ENCODE measurements around the gene PDP2.

The PDP2 gene

DNA sequence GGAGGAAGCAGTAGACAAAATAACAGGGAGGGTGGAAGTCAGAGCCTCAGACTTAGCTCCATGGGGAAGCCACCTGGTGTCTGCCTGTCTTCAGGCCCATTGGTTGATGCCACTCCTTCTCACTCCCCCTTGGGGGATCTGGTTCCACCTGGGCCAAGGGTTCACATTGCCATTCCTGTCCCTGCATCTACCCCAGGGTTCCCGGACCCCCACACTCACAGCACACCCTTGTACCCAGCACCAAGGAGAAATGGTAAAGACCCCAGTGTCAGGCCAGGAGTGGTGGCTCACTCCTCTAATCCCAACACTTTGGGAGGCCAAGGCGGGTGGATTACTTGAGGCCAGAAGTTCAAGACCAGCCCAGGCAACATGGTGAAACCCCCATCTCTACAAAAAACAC is 37.1 kb upstream of the PDP2 start:
- Histone ChIP-seq H4K20me1 (ENCODE audit: insufficient read depth, low read length, poor library complexity, severe bottlenecking) (no peaks in the 10 kb centered on the region), H3K4me1 (ENCODE audit: insufficient read depth, low read length, poor library complexity, severe bottlenecking) (no peaks in the 10 kb centered on the region), H2AFZ (ENCODE audit: low read length) (no peak overlapping the region), H3K27me3 (ENCODE audit: insufficient read depth, low read length, poor library complexity, severe bottlenecking) (no peaks in the 10 kb centered on the region), H3K4me2 (ENCODE audit: low read depth, low read length, poor library complexity, severe bottlenecking) (no peak overlapping the region), H3K9ac (ENCODE audit: low read depth, low read length, poor library complexity, severe bottlenecking) (no peak overlapping the region), H3K9me3 (ENCODE audit: insufficient read depth, low read depth, low read length) (no peaks in the 10 kb centered on the region), H3K36me3 (ENCODE audit: insufficient read depth, low read length) (no peaks in the 10 kb centered on the region), H3K9me2 (replicated peaks; ENCODE audit: low read depth, low read length) (no peaks in the 10 kb centered on the region), H3K79me2 (ENCODE audit: insufficient read depth, low read length) (no peaks in the 10 kb centered on the region), H3K4me3 (ENCODE audit: low read length, poor library complexity, severe bottlenecking) (no peak overlapping the region), H3F3A (ENCODE audit: low read depth) (no peaks in the 10 kb centered on the region)
- TF ChIP-seq, protein P1, sequence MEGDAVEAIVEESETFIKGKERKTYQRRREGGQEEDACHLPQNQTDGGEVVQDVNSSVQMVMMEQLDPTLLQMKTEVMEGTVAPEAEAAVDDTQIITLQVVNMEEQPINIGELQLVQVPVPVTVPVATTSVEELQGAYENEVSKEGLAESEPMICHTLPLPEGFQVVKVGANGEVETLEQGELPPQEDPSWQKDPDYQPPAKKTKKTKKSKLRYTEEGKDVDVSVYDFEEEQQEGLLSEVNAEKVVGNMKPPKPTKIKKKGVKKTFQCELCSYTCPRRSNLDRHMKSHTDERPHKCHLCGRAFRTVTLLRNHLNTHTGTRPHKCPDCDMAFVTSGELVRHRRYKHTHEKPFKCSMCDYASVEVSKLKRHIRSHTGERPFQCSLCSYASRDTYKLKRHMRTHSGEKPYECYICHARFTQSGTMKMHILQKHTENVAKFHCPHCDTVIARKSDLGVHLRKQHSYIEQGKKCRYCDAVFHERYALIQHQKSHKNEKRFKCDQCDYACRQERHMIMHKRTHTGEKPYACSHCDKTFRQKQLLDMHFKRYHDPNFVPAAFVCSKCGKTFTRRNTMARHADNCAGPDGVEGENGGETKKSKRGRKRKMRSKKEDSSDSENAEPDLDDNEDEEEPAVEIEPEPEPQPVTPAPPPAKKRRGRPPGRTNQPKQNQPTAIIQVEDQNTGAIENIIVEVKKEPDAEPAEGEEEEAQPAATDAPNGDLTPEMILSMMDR (conservative IDR thresholded peaks at IDR 0.05; ENCODE audit: low read length) = no peak
- TF ChIP-seq EZH2phosphoT487 (IDR thresholded peaks at IDR 0.05; ENCODE audit: borderline replicate concordance) = no peak

DNA sequence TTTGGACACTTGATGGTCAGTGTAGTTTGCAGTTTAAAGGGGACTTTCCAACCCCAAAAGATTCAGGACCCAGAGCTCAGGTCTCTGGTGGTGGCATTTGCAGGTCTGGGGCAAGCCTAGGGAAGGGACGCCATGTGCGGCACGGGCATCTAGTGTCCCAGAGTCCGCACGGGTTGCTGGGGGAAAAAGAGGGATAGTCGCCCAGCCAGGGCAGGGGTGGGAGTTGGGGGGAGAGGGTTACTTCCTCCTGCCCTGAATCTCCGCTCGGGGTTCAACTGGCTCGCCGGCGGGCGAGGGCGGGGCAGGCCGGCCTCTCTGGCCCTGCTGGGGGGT is 36.3 kb upstream of the PDP2 start:
- no peaks in the 10 kb centered on the region for H3K27me3 ChIP-seq (ENCODE audit: insufficient read depth, low read length, poor library complexity, severe bottlenecking)
- TF ChIP-seq, protein P1 (conservative IDR thresholded peaks at IDR 0.05; ENCODE audit: low read length) = no peak
- TF ChIP-seq EZH2phosphoT487 (IDR thresholded peaks at IDR 0.05; ENCODE audit: borderline replicate concordance) = no peak
- no peak overlapping the region for H3K9ac ChIP-seq (ENCODE audit: low read depth, low read length, poor library complexity, severe bottlenecking)
- no peaks in the 10 kb centered on the region for H4K20me1 ChIP-seq (ENCODE audit: insufficient read depth, low read length, poor library complexity, severe bottlenecking)
- no peaks in the 10 kb centered on the region for H3K4me1 ChIP-seq (ENCODE audit: insufficient read depth, low read length, poor library complexity, severe bottlenecking)
- H3K4me2 ChIP-seq (ENCODE audit: low read depth, low read length, poor library complexity, severe bottlenecking) = no peak overlapping the region
- H2AFZ ChIP-seq (ENCODE audit: low read length) = no peak overlapping the region
- no peaks in the 10 kb centered on the region for H3K79me2 ChIP-seq (ENCODE audit: insufficient read depth, low read length)
- H3K36me3 ChIP-seq (ENCODE audit: insufficient read depth, low read length) = no peaks in the 10 kb centered on the region
- no peaks in the 10 kb centered on the region for H3F3A ChIP-seq (ENCODE audit: low read depth)
- H3K9me3 ChIP-seq (ENCODE audit: insufficient read depth, low read depth, low read length) = no peaks in the 10 kb centered on the region
- H3K4me3 ChIP-seq (ENCODE audit: low read length, poor library complexity, severe bottlenecking) = no peak overlapping the region
- H3K9me2 ChIP-seq (replicated peaks; ENCODE audit: low read depth, low read length) = no peaks in the 10 kb centered on the region

GRCh38 chr16:66844342-66845079 is 35.8 kb upstream of the PDP2 start, which contains the start of gene CA7:
TSS of gene CA7 (plus strand) at chr16:66844414. CDS start at chr16:66844488, 74 bp downstream.
- no peak for TF ChIP-seq EZH2phosphoT487 (IDR thresholded peaks at IDR 0.05; ENCODE audit: borderline replicate concordance)
- TF ChIP-seq, protein P1 (conservative IDR thresholded peaks at IDR 0.05; ENCODE audit: low read length) = no peak
- Histone ChIP-seq H3K4me2 (ENCODE audit: low read depth, low read length, poor library complexity, severe bottlenecking) (no peak within 1 kb of the TSS), H3K79me2 (ENCODE audit: insufficient read depth, low read length) (no peaks in the 10 kb centered on the region), H3K4me1 (ENCODE audit: insufficient read depth, low read length, poor library complexity, severe bottlenecking) (no peaks in the 10 kb centered on the region), H2AFZ (ENCODE audit: low read length) (no peak within 1 kb of the TSS), H4K20me1 (ENCODE audit: insufficient read depth, low read length, poor library complexity, severe bottlenecking) (no peaks in the 10 kb centered on the region), H3K9me2 (replicated peaks; ENCODE audit: low read depth, low read length) (no peaks in the 10 kb centered on the region), H3K27me3 (ENCODE audit: insufficient read depth, low read length, poor library complexity, severe bottlenecking) (no peaks in the 10 kb centered on the region), H3F3A (ENCODE audit: low read depth) (no peaks in the 10 kb centered on the region), H3K9ac (ENCODE audit: low read depth, low read length, poor library complexity, severe bottlenecking) (no peak within 1 kb of the TSS), H3K4me3 (ENCODE audit: low read length, poor library complexity, severe bottlenecking) (no peak within 1 kb of the TSS), H3K9me3 (ENCODE audit: insufficient read depth, low read depth, low read length) (no peaks in the 10 kb centered on the region), H3K36me3 (ENCODE audit: insufficient read depth, low read length) (no peaks in the 10 kb centered on the region)

Data from Loucy (cell line).